ENCODE data around the gene PRSS1. TPM values are rescaled to one million over a fixed set of nuclear protein-coding genes. Genes with fewer than 3 reads are reported as not detected.
"Not testable (repeated sequence)": the region's sequence is repeated elsewhere in the genome, so short reads cannot be mapped to it uniquely, and the experiment has no call there.

Gene PRSS1
- total RNA-seq, 1 donor from 2014 or later = not detected

GRCh38 chr7:142773937-142774744 is 24.9 kb downstream of the PRSS1 start:
- H3K27ac ChIP-seq = no peak overlapping the region
- intact Hi-C loops (cut with DNase I) = no loop called here
- H3K36me3 ChIP-seq = no peaks in the 10 kb centered on the region
- no peak for TF ChIP-seq CTCF (IDR thresholded peaks at IDR 0.05)
- no peaks in the 10 kb centered on the region for H3K27me3 ChIP-seq
- ATAC-seq (no peak), DNase-seq (no peak)
- no peak overlapping the region for H3K4me3 ChIP-seq
- no peaks in the 10 kb centered on the region for H3K4me1 ChIP-seq
- H3K9me3 ChIP-seq = no peaks in the 10 kb centered on the region

GRCh38 chr7:142774826-142775225 is 25.6 kb downstream of the PRSS1 start:
- no peak for TF ChIP-seq CTCF (IDR thresholded peaks at IDR 0.05)
- DNase-seq (no peak), ATAC-seq (no peak)
- no peaks in the 10 kb centered on the region for H3K27me3 ChIP-seq
- no peak overlapping the region for H3K4me3 ChIP-seq
- H3K9me3 ChIP-seq = no peaks in the 10 kb centered on the region
- no peak overlapping the region for H3K27ac ChIP-seq
- no peaks in the 10 kb centered on the region for H3K36me3 ChIP-seq
- intact Hi-C loops (cut with DNase I) = no loop called here
- H3K4me1 ChIP-seq = no peaks in the 10 kb centered on the region

- DNase-seq; ATAC-seq; H3K4me3 ChIP-seq; intact Hi-C loops (cut with DNase I); H3K9me3 ChIP-seq; H3K27me3 ChIP-seq; H3K4me1 ChIP-seq; H3K27ac ChIP-seq; H3K36me3 ChIP-seq: not testable (repeated sequence)
Observed at GRCh38 chr7:142775351-142776115, 26.3 kb downstream of the PRSS1 start.

- Histone ChIP-seq H3K27ac (no peak overlapping the region), H3K4me3 (no peak overlapping the region), H3K36me3 (no peaks in the 10 kb centered on the region), H3K9me3 (no peaks in the 10 kb centered on the region), H3K27me3 (no peaks in the 10 kb centered on the region), H3K4me1 (no peaks in the 10 kb centered on the region)
- TF ChIP-seq CTCF (IDR thresholded peaks at IDR 0.05) = no peak
- DNase-seq (no peak), ATAC-seq (no peak)
- intact Hi-C loops (cut with DNase I) = no loop called here
Observed at GRCh38 chr7:142776206-142776844, 27.1 kb downstream of the PRSS1 start.

- H3K36me3 ChIP-seq; H3K4me1 ChIP-seq; DNase-seq; H3K27me3 ChIP-seq; H3K4me3 ChIP-seq; intact Hi-C loops (cut with DNase I); H3K9me3 ChIP-seq; ATAC-seq; H3K27ac ChIP-seq: not testable (repeated sequence)
Observed at GRCh38 chr7:142776845-142777225, 27.6 kb downstream of the PRSS1 start.

- DNase-seq (no peak), ATAC-seq (no peak)
- Histone ChIP-seq H3K27ac (no peak overlapping the region), H3K4me1 (no peaks in the 10 kb centered on the region), H3K9me3 (no peaks in the 10 kb centered on the region), H3K27me3 (no peaks in the 10 kb centered on the region), H3K36me3 (no peaks in the 10 kb centered on the region), H3K4me3 (no peak overlapping the region)
- intact Hi-C loops (cut with DNase I) = no loop called here
- no peak for TF ChIP-seq CTCF (IDR thresholded peaks at IDR 0.05)
Observed at GRCh38 chr7:142777318-142777717, 28.0 kb downstream of the PRSS1 start.
